GM12878 (cell line): ENCODE results near the gene GNB2.

Experiments used
- BHLHE40 ChIP-seq, 2 experiments: fragments of 450-650 bp in 1 of 2; IDR thresholded peaks; 2 replicates each; pipeline ENCODE4 v1.6.1; 2011 to 2017; ENCODE audit warnings: low read depth in 2 of 2, borderline replicate concordance in 1 of 2, improper control_type of control experiment in 1 of 2, low read length in 1 of 2, mild to moderate bottlenecking in 1 of 2
- CBX5 ChIP-seq: sonication (generic); IDR thresholded peaks from 2 replicates; pipeline ENCODE4 v1.6.1; 2016; ENCODE audit warnings: low read depth, moderate library complexity, mild to moderate bottlenecking, inconsistent platforms
- FOXM1 ChIP-seq: IDR thresholded peaks from 2 replicates; pipeline ENCODE4 v1.6.1; 2012; ENCODE audit warnings: low read depth, mild to moderate bottlenecking, inconsistent platforms, low read length, moderate library complexity
- GABPA ChIP-seq: IDR thresholded peaks from 2 replicates; pipeline ENCODE4 v1.6.1; 2014; ENCODE audit warnings: antibody characterized with exemption, low read depth, mild to moderate bottlenecking, inconsistent platforms
- NR2C2 ChIP-seq: IDR thresholded peaks from 2 replicates; pipeline ENCODE4 v1.6.1; 2011; ENCODE audit warnings: borderline replicate concordance, low read depth; ENCODE audit not compliant: control insufficient read depth, insufficient read length
- POLR2A ChIP-seq: IDR thresholded peaks from 2 replicates; pipeline ENCODE4 v1.6.1; 2011; ENCODE audit warnings: low read depth, mild to moderate bottlenecking, low read length
- POLR2AphosphoS5 ChIP-seq: IDR thresholded peaks from 2 replicates; pipeline ENCODE4 v1.6.1; 2011; ENCODE audit warnings: mild to moderate bottlenecking, low read length, inconsistent platforms
- RAD21 ChIP-seq: IDR thresholded peaks from 2 replicates; pipeline ENCODE4 v1.6.1; 2011; ENCODE audit warnings: mild to moderate bottlenecking, low read depth, low read length, moderate library complexity; ENCODE audit not compliant: insufficient read depth
- SUZ12 ChIP-seq: fragments of 200-600 bp; sonication (generic); IDR thresholded peaks from one replicate; pipeline ENCODE4 v1.6.1; 2018; ENCODE audit warnings: antibody characterized with exemption, mild to moderate bottlenecking; ENCODE audit not compliant: unreplicated experiment
- ZNF207 ChIP-seq: fragments of 450-650 bp; IDR thresholded peaks from 2 replicates; pipeline ENCODE4 v1.6.1; 2014; ENCODE audit warnings: antibody characterized with exemption, mild to moderate bottlenecking, borderline replicate concordance
- ZNF592 ChIP-seq: fragments of 450-650 bp; IDR thresholded peaks from 2 replicates; pipeline ENCODE4 v1.6.1; 2017; ENCODE audit warnings: mild to moderate bottlenecking, moderate library complexity
- TF ChIP-seq, protein P1 (sequence below): fragments of 450-650 bp; IDR thresholded peaks from 2 replicates; pipeline ENCODE4 v1.6.1; 2017; ENCODE audit warnings: borderline replicate concordance

DNA sequence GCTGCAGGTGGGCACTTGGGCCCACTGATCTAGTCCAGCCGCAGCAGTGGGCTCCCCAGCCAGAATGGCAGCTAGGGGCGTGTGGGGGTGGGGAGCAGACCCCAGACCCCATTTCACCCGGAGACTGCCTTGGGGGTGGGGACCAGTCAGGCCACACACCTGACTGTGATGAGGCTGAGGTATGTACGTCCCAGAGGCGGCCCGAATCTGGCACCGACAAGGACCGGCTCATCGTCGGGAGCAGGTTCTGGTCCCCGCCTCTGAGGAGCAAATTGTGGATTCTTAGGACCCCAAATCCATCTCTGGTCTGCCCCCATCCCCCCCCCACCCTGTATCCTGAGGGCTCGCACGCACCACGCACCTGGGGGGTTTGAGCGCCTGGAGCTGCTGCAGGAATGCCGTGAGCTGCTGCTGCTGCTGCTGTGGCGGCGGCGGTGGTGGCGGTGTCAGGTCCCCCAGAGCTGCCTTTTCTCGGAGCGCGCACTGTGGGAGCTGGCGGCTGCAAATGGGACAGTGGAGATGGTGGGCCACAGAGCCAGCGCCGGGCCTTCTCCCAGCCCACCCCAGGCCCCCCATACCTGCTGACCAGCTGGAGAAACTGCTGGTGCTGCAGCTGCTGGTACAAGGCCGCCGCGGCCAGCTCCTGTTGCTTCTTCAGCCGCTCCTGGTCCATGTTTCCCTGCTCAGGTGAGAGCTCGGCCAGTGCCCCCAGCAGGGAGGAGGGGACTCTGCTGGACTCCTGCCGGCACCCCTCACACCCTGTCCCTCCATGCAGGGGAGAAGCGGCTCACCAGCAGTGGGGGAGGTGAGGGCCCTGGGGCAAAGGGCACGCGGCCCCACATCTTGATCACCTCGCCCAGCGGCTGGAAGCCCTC, 10.4 kb downstream of the GNB2 start:
- TF ChIP-seq SUZ12: no peak
- no peak for TF ChIP-seq BHLHE40 (IDR thresholded peaks at IDR 0.05; ENCODE audit: borderline replicate concordance in 1 of 2, low read depth in 2 of 2, low read length in 1 of 2)
- no peak for TF ChIP-seq POLR2AphosphoS5
- no peak for TF ChIP-seq ZNF592
- TF ChIP-seq, protein P1, sequence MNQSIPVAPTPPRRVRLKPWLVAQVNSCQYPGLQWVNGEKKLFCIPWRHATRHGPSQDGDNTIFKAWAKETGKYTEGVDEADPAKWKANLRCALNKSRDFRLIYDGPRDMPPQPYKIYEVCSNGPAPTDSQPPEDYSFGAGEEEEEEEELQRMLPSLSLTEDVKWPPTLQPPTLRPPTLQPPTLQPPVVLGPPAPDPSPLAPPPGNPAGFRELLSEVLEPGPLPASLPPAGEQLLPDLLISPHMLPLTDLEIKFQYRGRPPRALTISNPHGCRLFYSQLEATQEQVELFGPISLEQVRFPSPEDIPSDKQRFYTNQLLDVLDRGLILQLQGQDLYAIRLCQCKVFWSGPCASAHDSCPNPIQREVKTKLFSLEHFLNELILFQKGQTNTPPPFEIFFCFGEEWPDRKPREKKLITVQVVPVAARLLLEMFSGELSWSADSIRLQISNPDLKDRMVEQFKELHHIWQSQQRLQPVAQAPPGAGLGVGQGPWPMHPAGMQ: no peak
- no peak for TF ChIP-seq POLR2A
- no peak for TF ChIP-seq GABPA
- no peak for TF ChIP-seq RAD21
- no peak for TF ChIP-seq NR2C2
- TF ChIP-seq ZNF207: no peak
- no peak for TF ChIP-seq FOXM1
- no peak for TF ChIP-seq CBX5
